ENCODE measurements around the gene FAM181B.

Gene FAM181B

DNA sequence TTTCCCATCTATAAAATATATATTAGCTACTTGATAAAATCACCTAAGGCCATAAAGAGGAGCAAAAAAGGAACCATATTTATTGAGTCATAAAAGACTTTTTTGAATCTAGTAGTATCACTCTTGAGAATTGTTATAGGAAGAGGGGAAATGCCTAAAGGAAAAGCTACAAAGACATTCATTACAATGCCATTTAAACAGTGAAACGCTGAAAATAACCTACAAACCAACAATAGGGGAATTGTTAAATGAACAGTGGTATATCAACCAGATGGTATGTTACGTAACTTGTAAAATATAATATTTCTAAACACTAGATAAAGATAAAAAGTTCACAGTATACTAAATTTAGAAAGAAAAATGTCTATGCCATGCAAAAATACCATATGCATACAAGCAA, 47.5 kb downstream of the FAM181B start:
- DNase-seq (ENCODE audit: low read depth in 4 of 4, low spot score in 1 of 4), result no peak

DNA sequence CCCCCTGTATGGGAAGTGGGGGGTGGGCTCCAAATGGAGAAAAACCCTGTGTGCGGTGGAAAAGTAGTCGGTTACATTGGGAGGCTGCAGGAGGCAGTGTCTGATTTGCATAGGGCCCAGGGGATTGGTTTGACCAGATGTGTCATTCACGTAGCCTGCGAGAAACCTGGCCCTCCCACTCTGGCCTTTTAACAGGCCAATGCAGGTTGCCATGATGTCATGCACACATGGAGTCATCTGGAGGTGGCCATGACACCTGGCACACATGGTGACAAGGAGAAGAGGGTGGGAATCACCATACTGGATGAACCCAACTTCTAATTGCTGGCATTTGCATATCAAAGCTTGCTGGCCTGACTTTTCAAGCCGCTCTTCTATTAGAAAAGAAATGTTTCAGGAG, 50.6 kb downstream of the FAM181B start:
- DNase-seq (ENCODE audit: low read depth in 4 of 4, low spot score in 1 of 4), result no peak

DNA sequence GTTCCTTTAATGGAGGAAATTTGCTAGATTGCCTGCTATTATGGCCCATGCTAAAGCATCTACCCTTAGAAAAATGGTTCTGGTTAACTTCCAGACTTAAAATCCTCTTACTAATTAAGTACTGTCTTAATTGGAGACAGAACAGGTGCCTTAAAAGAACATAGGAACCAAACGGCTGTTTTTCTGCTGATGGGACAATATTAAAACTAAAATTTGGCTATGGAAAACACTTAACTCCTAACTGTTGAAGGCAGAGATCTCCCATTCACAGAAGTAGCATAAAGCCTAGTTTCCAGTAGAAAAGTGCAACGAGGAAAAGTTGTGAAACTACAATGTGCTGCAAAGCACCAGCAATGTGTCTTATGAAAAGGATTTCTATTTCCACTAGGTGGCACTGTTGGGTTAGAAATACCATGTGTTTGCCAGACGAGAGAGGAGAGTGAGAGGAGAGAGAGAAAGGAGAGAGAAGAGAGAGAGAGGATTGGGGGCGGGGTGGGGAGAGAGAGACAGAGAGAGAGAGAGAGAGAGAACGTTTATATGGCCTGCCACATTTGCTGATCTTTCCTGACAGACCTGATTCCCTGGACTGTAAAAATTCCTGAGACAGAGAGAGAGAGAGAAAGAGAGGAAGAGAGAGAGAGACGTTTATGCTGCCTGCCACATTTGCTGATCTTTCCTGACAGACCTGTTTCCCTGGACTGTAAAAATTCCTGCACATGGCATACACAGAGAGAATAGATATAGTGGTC, 51.5 kb downstream of the FAM181B start:
- DNase-seq (ENCODE audit: low read depth in 4 of 4, low spot score in 1 of 4), result no peak

DNA sequence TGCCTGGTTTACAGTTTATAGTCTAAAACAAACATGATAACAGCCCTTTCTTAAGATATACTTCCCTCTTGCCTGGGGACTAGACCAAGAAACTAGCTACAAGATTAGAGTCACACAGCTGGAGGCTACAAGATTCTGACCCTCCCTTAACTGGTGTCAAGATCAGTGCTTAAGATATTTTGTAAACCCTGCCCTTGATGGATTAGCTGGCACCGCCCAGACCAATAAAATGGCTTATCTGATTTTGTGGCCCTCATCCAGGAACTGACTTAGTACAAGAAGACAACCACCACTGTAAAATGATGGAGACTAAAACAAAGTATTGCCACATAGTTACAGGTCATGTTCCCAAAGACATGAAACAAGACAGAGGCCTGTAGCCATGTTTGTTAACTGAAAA, 53.4 kb downstream of the FAM181B start:
- no peak for DNase-seq (ENCODE audit: low read depth in 4 of 4, low spot score in 1 of 4)
